Left ventricle myocardium inferior (tissue), 1 donor: ENCODE measurements around the gene CYTIP. TPM values are rescaled to one million over a fixed set of nuclear protein-coding genes. Genes with fewer than 3 reads are reported as not detected.

Experiments used
- DNase-seq: peaks from one replicate; pipeline ENCODE4 v3.0.0-alpha.2; 2020
- H3K27ac ChIP-seq: fragments of 200-600 bp; replicated peaks from 2 replicates; pipeline ENCODE4 v1.8.0; 2021
- H3K27me3 ChIP-seq: fragments of 200-600 bp; 2 replicates; pipeline ENCODE4 v1.8.0; 2021; ENCODE audit warnings: low read depth
- H3K36me3 ChIP-seq: fragments of 200-600 bp; 2 replicates; pipeline ENCODE4 v1.8.0; 2021
- H3K4me1 ChIP-seq: fragments of 200-600 bp; 2 replicates; pipeline ENCODE4 v1.8.0; 2021
- H3K4me3 ChIP-seq: fragments of 200-600 bp; 2 replicates; pipeline ENCODE4 v1.8.0; 2021; ENCODE audit warnings: mild to moderate bottlenecking, moderate library complexity
- H3K9me3 ChIP-seq: fragments of 200-600 bp; replicated peaks from 2 replicates; pipeline ENCODE4 v1.8.0; 2021
- intact Hi-C: fragments of 100-400 bp; cut with micrococcal nuclease; formaldehyde crosslinking; loops from one replicate; pipeline ENCODE4 v1.11.0; 2022
- total RNA-seq: library from RNA; stranded (reverse); fragmentation: NEBNext Ultra II Directional; extraction: Animal tissue kit (Norgen Biotek cat#: 25700); gene quantifications from one replicate; pipeline ENCODE4 v1.2.1, GENCODE V29; 2021
- TF ChIP-seq, protein P1 (sequence below): fragments of 200-600 bp; IDR thresholded peaks from 2 replicates; pipeline ENCODE4 v1.8.0; 2021; ENCODE audit warnings: antibody characterized with exemption, mild to moderate bottlenecking, borderline replicate concordance
- donor health status: DM: no; HTN: yes; CAD: no; lungs with severe emphysema.

The CYTIP gene
- total RNA-seq, 1 donor from 2014 or later, result 0.82 TPM

- Histone ChIP-seq H3K4me1 (no peaks in the 10 kb centered on the region), H3K36me3 (no peaks in the 10 kb centered on the region), H3K9me3 (no peaks in the 10 kb centered on the region), H3K27me3 (no peaks in the 10 kb centered on the region), H3K4me3 (no peak overlapping the region), H3K27ac (no peak overlapping the region)
- TF ChIP-seq, protein P1, sequence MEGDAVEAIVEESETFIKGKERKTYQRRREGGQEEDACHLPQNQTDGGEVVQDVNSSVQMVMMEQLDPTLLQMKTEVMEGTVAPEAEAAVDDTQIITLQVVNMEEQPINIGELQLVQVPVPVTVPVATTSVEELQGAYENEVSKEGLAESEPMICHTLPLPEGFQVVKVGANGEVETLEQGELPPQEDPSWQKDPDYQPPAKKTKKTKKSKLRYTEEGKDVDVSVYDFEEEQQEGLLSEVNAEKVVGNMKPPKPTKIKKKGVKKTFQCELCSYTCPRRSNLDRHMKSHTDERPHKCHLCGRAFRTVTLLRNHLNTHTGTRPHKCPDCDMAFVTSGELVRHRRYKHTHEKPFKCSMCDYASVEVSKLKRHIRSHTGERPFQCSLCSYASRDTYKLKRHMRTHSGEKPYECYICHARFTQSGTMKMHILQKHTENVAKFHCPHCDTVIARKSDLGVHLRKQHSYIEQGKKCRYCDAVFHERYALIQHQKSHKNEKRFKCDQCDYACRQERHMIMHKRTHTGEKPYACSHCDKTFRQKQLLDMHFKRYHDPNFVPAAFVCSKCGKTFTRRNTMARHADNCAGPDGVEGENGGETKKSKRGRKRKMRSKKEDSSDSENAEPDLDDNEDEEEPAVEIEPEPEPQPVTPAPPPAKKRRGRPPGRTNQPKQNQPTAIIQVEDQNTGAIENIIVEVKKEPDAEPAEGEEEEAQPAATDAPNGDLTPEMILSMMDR, result no peak
- intact Hi-C loops, result no loop called here
- DNase-seq, result no peak
Observed at GRCh38 chr2:157460897-157461296, 17.0 kb upstream of the CYTIP start.

DNA sequence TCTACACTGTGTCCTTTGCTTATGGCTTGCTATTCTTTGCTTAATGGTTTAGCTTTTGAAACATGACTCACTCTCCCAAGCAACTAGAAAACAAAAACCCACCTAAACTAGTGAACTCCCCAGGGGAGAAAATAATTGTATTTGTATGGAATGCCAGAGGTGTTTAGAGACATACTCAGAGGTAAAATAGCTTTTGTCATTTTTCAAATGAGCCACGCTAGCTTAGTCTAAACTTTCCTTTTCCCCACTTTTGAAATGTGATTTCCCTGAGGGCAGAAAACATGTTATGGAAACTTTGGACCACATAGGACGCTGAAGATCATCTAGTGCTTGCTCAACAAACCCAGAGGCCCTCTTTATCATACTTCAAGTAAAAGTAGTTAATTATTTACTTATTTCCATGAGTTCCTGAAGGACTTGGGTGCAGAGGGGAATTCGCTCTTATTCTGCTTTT, 16.5 kb upstream of the CYTIP start:
- Histone ChIP-seq H3K27me3 (no peaks in the 10 kb centered on the region), H3K4me3 (no peak overlapping the region), H3K27ac (no peak overlapping the region), H3K4me1 (no peaks in the 10 kb centered on the region), H3K36me3 (no peaks in the 10 kb centered on the region), H3K9me3 (no peaks in the 10 kb centered on the region)
- no peak for DNase-seq
- intact Hi-C loops, result no loop called here
- TF ChIP-seq, protein P1, result no peak

DNA sequence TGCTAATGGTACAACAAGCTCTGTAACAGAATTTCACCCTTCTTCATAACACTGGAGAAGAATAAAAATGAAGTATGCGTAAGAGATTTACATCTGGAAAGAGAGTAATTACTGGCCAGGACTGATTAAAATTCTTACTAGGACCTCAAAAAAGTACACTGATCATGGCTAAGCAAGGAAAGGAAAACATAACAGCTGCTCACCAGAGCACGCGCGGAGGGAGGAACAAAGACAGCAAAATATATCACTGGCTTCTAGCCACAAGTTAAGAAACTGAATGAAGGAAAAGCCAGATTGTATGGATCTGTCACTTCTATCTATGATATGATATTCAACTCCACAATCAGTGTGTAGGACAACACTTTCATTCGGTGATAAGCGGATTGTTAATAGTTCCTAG, 15.6 kb upstream of the CYTIP start:
- TF ChIP-seq, protein P1, result no peak
- intact Hi-C loops, result no loop called here
- no peak overlapping the region for H3K27ac ChIP-seq

GRCh38 chr2:157447741-157448140, 3.9 kb upstream of the CYTIP start:
- H3K27me3 ChIP-seq, result no peaks in the 10 kb centered on the region
- no peak overlapping the region for H3K27ac ChIP-seq
- intact Hi-C loops, result no loop called here
- no peak overlapping the region for H3K4me3 ChIP-seq
- DNase-seq, result no peak
- H3K36me3 ChIP-seq, result no peaks in the 10 kb centered on the region
- no peaks in the 10 kb centered on the region for H3K9me3 ChIP-seq
- TF ChIP-seq, protein P1, result no peak
- H3K4me1 ChIP-seq, result peaks cover 13% of the 10 kb centered on the region

More for the DNA sequence above, 15.6 kb upstream of the CYTIP start:
- no peak for DNase-seq
- H3K27me3 ChIP-seq, result no peaks in the 10 kb centered on the region
- H3K4me3 ChIP-seq, result no peak overlapping the region
- no peaks in the 10 kb centered on the region for H3K4me1 ChIP-seq
- no peaks in the 10 kb centered on the region for H3K36me3 ChIP-seq
- no peaks in the 10 kb centered on the region for H3K9me3 ChIP-seq

GRCh38 chr2:157447031-157447430, 3.1 kb upstream of the CYTIP start:
- H3K9me3 ChIP-seq, result no peaks in the 10 kb centered on the region
- peaks cover 13% of the 10 kb centered on the region for H3K4me1 ChIP-seq
- TF ChIP-seq, protein P1, result no peak
- H3K4me3 ChIP-seq, result no peak overlapping the region
- no peaks in the 10 kb centered on the region for H3K27me3 ChIP-seq
- no peaks in the 10 kb centered on the region for H3K36me3 ChIP-seq
- intact Hi-C loops, result no loop called here
- H3K27ac ChIP-seq, result no peak overlapping the region
- DNase-seq, result no peak

GRCh38 chr2:157444641-157445040, 752 bp upstream of the CYTIP start:
- Histone ChIP-seq H3K36me3 (no peaks in the 10 kb centered on the region), H3K4me3 (no peak overlapping the region), H3K9me3 (no peaks in the 10 kb centered on the region), H3K27me3 (no peaks in the 10 kb centered on the region), H3K4me1 (peaks cover 18% of the 10 kb centered on the region), H3K27ac (no peak overlapping the region)
- no peak for DNase-seq
- TF ChIP-seq, protein P1, result no peak
- intact Hi-C loops, result no loop called here
